Trophoblast cell (in vitro differentiated cells and primary cell): ENCODE results near the gene HNRNPUL1.

Source experiments
- DNase-seq, 2 donors: peaks; one replicate each; pipeline ENCODE4 v3.0.0-alpha.2; 2016
- H2AFZ ChIP-seq: 2 replicates; pipeline ENCODE4 v1.6.1; 2013; ENCODE audit warnings: low read length, moderate library complexity, mild to moderate bottlenecking; ENCODE audit not compliant: insufficient read depth, poor library complexity
- H2AK5ac ChIP-seq: 2 replicates; pipeline ENCODE4 v1.6.1; 2013; ENCODE audit warnings: mild to moderate bottlenecking, low read length
- H2BK120ac ChIP-seq: 2 replicates; pipeline ENCODE4 v1.6.1; 2013; ENCODE audit warnings: low read length, mild to moderate bottlenecking, moderate library complexity; ENCODE audit not compliant: insufficient read depth, poor library complexity
- H2BK12ac ChIP-seq: 2 replicates; pipeline ENCODE4 v1.6.1; 2013; ENCODE audit warnings: mild to moderate bottlenecking, low read length, moderate library complexity
- H2BK5ac ChIP-seq: 2 replicates; pipeline ENCODE4 v1.6.1; 2013; ENCODE audit warnings: low read length, low read depth, moderate library complexity, mild to moderate bottlenecking; ENCODE audit not compliant: poor library complexity
- H3K14ac ChIP-seq: 2 replicates; pipeline ENCODE4 v1.6.1; 2013; ENCODE audit warnings: mild to moderate bottlenecking, low read length
- H3K18ac ChIP-seq: 2 replicates; pipeline ENCODE4 v1.6.1; 2013; ENCODE audit warnings: mild to moderate bottlenecking, low read length
- H3K23ac ChIP-seq: 2 replicates; pipeline ENCODE4 v1.6.1; 2013; ENCODE audit warnings: low read length
- H3K27ac ChIP-seq: 2 replicates; pipeline ENCODE4 v1.5.1; 2013; ENCODE audit warnings: low read depth, mild to moderate bottlenecking, inconsistent platforms, low read length, moderate library complexity
- H3K27me3 ChIP-seq: 2 replicates; pipeline ENCODE4 v1.6.1; 2013; ENCODE audit warnings: inconsistent platforms, mild to moderate bottlenecking, low read length, moderate library complexity; ENCODE audit not compliant: insufficient read depth
- H3K36me3 ChIP-seq, 2 experiments: 1 replicate in 1 of 2; 2 replicates in 1 of 2; pipeline ENCODE4 v1.6.1; 2013; ENCODE audit warnings: low read length in 2 of 2, mild to moderate bottlenecking in 2 of 2, moderate library complexity in 1 of 2; ENCODE audit not compliant: insufficient read depth in 2 of 2, control insufficient read depth in 1 of 2
- H3K4ac ChIP-seq: 2 replicates; pipeline ENCODE4 v1.6.1; 2013; ENCODE audit warnings: low read depth, mild to moderate bottlenecking, low read length, moderate library complexity
- H3K4me1 ChIP-seq, 2 experiments: 1 replicate in 1 of 2; 2 replicates in 1 of 2; pipeline ENCODE4 v1.6.1; 2013; ENCODE audit warnings: low read length in 2 of 2, mild to moderate bottlenecking in 2 of 2, moderate library complexity in 1 of 2; ENCODE audit not compliant: insufficient read depth in 2 of 2, control insufficient read depth in 1 of 2
- H3K4me2 ChIP-seq: 2 replicates; pipeline ENCODE4 v1.6.1; 2013; ENCODE audit warnings: inconsistent platforms, mild to moderate bottlenecking, low read length, moderate library complexity
- H3K4me3 ChIP-seq: 2 replicates; pipeline ENCODE4 v1.5.1; 2013; ENCODE audit warnings: mild to moderate bottlenecking, low read depth, low read length, inconsistent platforms
- H3K79me1 ChIP-seq: one replicate; pipeline ENCODE4 v1.6.1; 2013; ENCODE audit warnings: low read length
- H3K79me2 ChIP-seq: 2 replicates; pipeline ENCODE4 v1.6.1; 2013; ENCODE audit warnings: low read length, mild to moderate bottlenecking; ENCODE audit not compliant: control insufficient read depth, insufficient read depth, poor library complexity
- H3K9ac ChIP-seq: 2 replicates; pipeline ENCODE4 v1.6.1; 2013; ENCODE audit warnings: mild to moderate bottlenecking, low read length
- H3K9me3 ChIP-seq: 2 replicates; pipeline ENCODE4 v1.6.1; 2013; ENCODE audit warnings: low read depth, mild to moderate bottlenecking, control low read depth, inconsistent platforms, low read length; ENCODE audit not compliant: insufficient read depth
- H4K12ac ChIP-seq: 2 replicates; pipeline ENCODE4 v1.6.1; 2013; ENCODE audit warnings: low read depth, mild to moderate bottlenecking, low read length, moderate library complexity
- H4K8ac ChIP-seq: 2 replicates; pipeline ENCODE4 v1.6.1; 2013; ENCODE audit warnings: low read depth, mild to moderate bottlenecking, low read length, moderate library complexity
- H4K91ac ChIP-seq: one replicate; pipeline ENCODE4 v1.6.1; 2013; ENCODE audit warnings: low read depth, mild to moderate bottlenecking, low read length, moderate library complexity
- WGBS: extraction: QIAGEN DNeasy Blood & Tissue Kit; methylation state at CpG from one replicate; pipeline ENCODE4 v1.1.7; 2013; ENCODE audit warnings: missing lambda C conversion rate; ENCODE audit not compliant: insufficient read length, insufficient coverage; ENCODE audit errors: extremely low coverage; 5-methylcytosine and 5-hydroxymethylcytosine counted together

Gene HNRNPUL1

GRCh38 chr19:41322451-41322850 is 58.3 kb downstream of the HNRNPUL1 start:
- peaks cover 37 to 41% of the 10 kb centered on the region in 2 experiments for H3K36me3 ChIP-seq
- peak overlapping the region; percentile 52 for H2AFZ ChIP-seq
- no CpG with 5 or more reads among the region's 11 CpGs for WGBS

GRCh38 chr19:41323023-41323422 is 58.9 kb downstream of the HNRNPUL1 start:
- Histone ChIP-seq H3K79me2 (peaks cover 19% of the 10 kb centered on the region), H3K4me1 (peaks cover 70 to 81% of the 10 kb centered on the region in 2 experiments), H3K27ac (peak overlapping the region; percentile 99), H3K18ac (peak overlapping the region; percentile 53), H4K8ac (peak overlapping the region; percentile 86), H3K27me3 (no peaks in the 10 kb centered on the region), H3K9ac (peak overlapping the region; percentile 10), H2AK5ac (peak overlapping the region; percentile 55), H2BK5ac (peak overlapping the region; percentile 98), H3K14ac (peak overlapping the region; percentile 96), H2AFZ (peak overlapping the region; percentile 8), H4K12ac (no peak overlapping the region), H2BK120ac (peak overlapping the region; percentile 97), H4K91ac (peak overlapping the region; percentile 99), H2BK12ac (peak overlapping the region; percentile 74), H3K4me3 (no peak overlapping the region), H3K4ac (peak overlapping the region; percentile 36), H3K23ac (no peak overlapping the region), H3K4me2 (peak overlapping the region; percentile 48), H3K36me3 (peaks cover 38 to 44% of the 10 kb centered on the region in 2 experiments), H3K79me1 (peaks cover 64% of the 10 kb centered on the region), H3K9me3 (no peaks in the 10 kb centered on the region)
- WGBS = no CpG with 5 or more reads among the region's 7 CpGs
- peak in 1 of 2 donors; percentile 38 for DNase-seq

More at GRCh38 chr19:41322451-41322850, 58.3 kb downstream of the HNRNPUL1 start:
- Histone ChIP-seq H3K4me1 (peaks cover 64 to 76% of the 10 kb centered on the region in 2 experiments), H3K27me3 (no peaks in the 10 kb centered on the region), H3K79me2 (peaks cover 19% of the 10 kb centered on the region), H3K23ac (no peak overlapping the region), H3K14ac (peak overlapping the region; percentile 96), H3K4ac (peak overlapping the region; percentile 94), H2BK12ac (peak overlapping the region; percentile 97), H3K9ac (no peak overlapping the region), H2AK5ac (peak overlapping the region; percentile 97), H2BK120ac (peak overlapping the region; percentile 97), H3K4me2 (peak overlapping the region; percentile 9), H3K27ac (peak overlapping the region; percentile 99), H4K8ac (peak overlapping the region; percentile 85), H3K18ac (peak overlapping the region; percentile 97), H4K91ac (peak overlapping the region; percentile 99), H3K9me3 (no peaks in the 10 kb centered on the region), H3K79me1 (peaks cover 61% of the 10 kb centered on the region), H2BK5ac (peak overlapping the region; percentile 98), H3K4me3 (no peak overlapping the region), H4K12ac (peak overlapping the region; percentile 57)
- DNase-seq = no peak

- H3K4me1 ChIP-seq = peaks cover 70 to 84% of the 10 kb centered on the region in 2 experiments
- no CpG with 5 or more reads among the region's 16 CpGs for WGBS
Measured at GRCh38 chr19:41323430-41324125, 59.4 kb downstream of the HNRNPUL1 start.

GRCh38 chr19:41324231-41324702 is 60.1 kb downstream of the HNRNPUL1 start:
- Histone ChIP-seq H2BK12ac (peak overlapping the region; percentile 88), H2BK5ac (peak overlapping the region; percentile 98), H2BK120ac (peak overlapping the region; percentile 97), H3K79me2 (peaks cover 19% of the 10 kb centered on the region), H3K14ac (peak overlapping the region; percentile 60), H3K9ac (no peak overlapping the region), H3K4me2 (peak overlapping the region; percentile 7), H4K91ac (peak overlapping the region; percentile 99), H3K36me3 (peaks cover 40 to 45% of the 10 kb centered on the region in 2 experiments), H3K27me3 (no peaks in the 10 kb centered on the region), H3K18ac (peak overlapping the region; percentile 89), H3K27ac (peak overlapping the region; percentile 99), H3K4ac (peak overlapping the region; percentile 55), H3K9me3 (no peaks in the 10 kb centered on the region), H3K23ac (no peak overlapping the region), H4K12ac (no peak overlapping the region), H4K8ac (peak overlapping the region; percentile 90), H3K4me3 (no peak overlapping the region), H2AK5ac (peak overlapping the region; percentile 82), H3K4me1 (peaks cover 70 to 81% of the 10 kb centered on the region in 2 experiments), H3K79me1 (peaks cover 64% of the 10 kb centered on the region), H2AFZ (no peak overlapping the region)
- DNase-seq = peak in 1 of 2 donors; percentile 38
- no CpG with 5 or more reads among the region's 7 CpGs for WGBS

More at GRCh38 chr19:41323430-41324125, 59.4 kb downstream of the HNRNPUL1 start:
- H2BK120ac ChIP-seq = peak overlapping the region; percentile 97
- H3K4me2 ChIP-seq = peak overlapping the region; percentile 48
- peak overlapping the region; percentile 89 for H3K18ac ChIP-seq
- no peaks in the 10 kb centered on the region for H3K27me3 ChIP-seq
- peak; percentile 64 to 71 for DNase-seq
- H3K27ac ChIP-seq = peak overlapping the region; percentile 99
- peak overlapping the region; percentile 98 for H2BK5ac ChIP-seq
- peaks cover 19% of the 10 kb centered on the region for H3K79me2 ChIP-seq
- peak overlapping the region; percentile 96 for H3K14ac ChIP-seq
- peaks cover 40 to 46% of the 10 kb centered on the region in 2 experiments for H3K36me3 ChIP-seq
- no peak overlapping the region for H3K4me3 ChIP-seq
- H3K9me3 ChIP-seq = no peaks in the 10 kb centered on the region
- H2BK12ac ChIP-seq = peak overlapping the region; percentile 88
- peak overlapping the region; percentile 99 for H4K91ac ChIP-seq
- H3K79me1 ChIP-seq = peaks cover 64% of the 10 kb centered on the region
- H3K23ac ChIP-seq = no peak overlapping the region
- peak overlapping the region; percentile 55 for H3K4ac ChIP-seq
- H4K8ac ChIP-seq = peak overlapping the region; percentile 90
- H2AK5ac ChIP-seq = peak overlapping the region; percentile 82
- H3K9ac ChIP-seq = no peak overlapping the region
- H4K12ac ChIP-seq = peak overlapping the region; percentile 28
- peak overlapping the region; percentile 48 for H2AFZ ChIP-seq
